Sigmoid colon (tissue), 4 donors: ENCODE results near the gene PATL2.

Source experiments
- EP300 ChIP-seq, 4 donors: sonication (generic); formaldehyde crosslinking; IDR thresholded peaks; one replicate each; pipeline ENCODE4 v1.6.1; 2017; ENCODE audit warnings: antibody characterized with exemption in 4 of 4
- POLR2A ChIP-seq, 2 donors: fragments of 450-650 bp; IDR thresholded peaks; one replicate each; pipeline ENCODE4 v1.6.1; 2016; ENCODE audit warnings: antibody characterized with exemption in 2 of 2, mild to moderate bottlenecking in 2 of 2, moderate library complexity in 2 of 2
- POLR2AphosphoS5 ChIP-seq, 4 donors: sonication (generic); formaldehyde crosslinking; IDR thresholded peaks; one replicate each; pipeline ENCODE4 v1.6.1; 2017; ENCODE audit warnings: antibody characterized with exemption in 4 of 4
- TF ChIP-seq, protein P1 (sequence below), 4 experiments: fragments of 450-650 bp in 3 of 4; fragments of 200-600 bp in 1 of 4; IDR thresholded peaks; one replicate each; pipeline ENCODE4 v1.5.1; 2016 to 2019; ENCODE audit warnings: antibody characterized with exemption in 4 of 4, mild to moderate bottlenecking in 3 of 4, moderate library complexity in 2 of 4

DNA sequence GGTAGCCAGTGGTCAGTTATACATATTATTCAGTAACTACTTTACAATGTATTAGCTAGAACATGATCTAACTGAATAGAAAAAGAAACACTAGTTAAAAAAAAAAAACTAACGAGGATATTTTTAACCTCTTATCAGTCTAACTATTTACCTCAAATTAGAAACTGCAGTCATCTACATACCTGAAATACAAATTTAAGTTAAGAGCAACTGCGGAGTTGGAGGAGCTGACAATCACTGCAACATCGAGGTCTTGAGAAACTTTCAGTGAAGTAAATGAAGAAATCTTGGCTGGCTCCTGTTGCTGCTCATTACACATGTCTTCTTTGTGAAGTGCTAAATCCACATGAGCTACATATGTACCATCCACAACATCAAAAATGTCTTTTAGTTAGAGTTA lies 54.2 kb downstream of the PATL2 start:
- TF ChIP-seq, protein P1, sequence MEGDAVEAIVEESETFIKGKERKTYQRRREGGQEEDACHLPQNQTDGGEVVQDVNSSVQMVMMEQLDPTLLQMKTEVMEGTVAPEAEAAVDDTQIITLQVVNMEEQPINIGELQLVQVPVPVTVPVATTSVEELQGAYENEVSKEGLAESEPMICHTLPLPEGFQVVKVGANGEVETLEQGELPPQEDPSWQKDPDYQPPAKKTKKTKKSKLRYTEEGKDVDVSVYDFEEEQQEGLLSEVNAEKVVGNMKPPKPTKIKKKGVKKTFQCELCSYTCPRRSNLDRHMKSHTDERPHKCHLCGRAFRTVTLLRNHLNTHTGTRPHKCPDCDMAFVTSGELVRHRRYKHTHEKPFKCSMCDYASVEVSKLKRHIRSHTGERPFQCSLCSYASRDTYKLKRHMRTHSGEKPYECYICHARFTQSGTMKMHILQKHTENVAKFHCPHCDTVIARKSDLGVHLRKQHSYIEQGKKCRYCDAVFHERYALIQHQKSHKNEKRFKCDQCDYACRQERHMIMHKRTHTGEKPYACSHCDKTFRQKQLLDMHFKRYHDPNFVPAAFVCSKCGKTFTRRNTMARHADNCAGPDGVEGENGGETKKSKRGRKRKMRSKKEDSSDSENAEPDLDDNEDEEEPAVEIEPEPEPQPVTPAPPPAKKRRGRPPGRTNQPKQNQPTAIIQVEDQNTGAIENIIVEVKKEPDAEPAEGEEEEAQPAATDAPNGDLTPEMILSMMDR (IDR thresholded peaks at IDR 0.05): no peak
- TF ChIP-seq EP300 (IDR thresholded peaks at IDR 0.05) (no peak), POLR2AphosphoS5 (IDR thresholded peaks at IDR 0.05) (no peak), POLR2A (IDR thresholded peaks at IDR 0.05) (no peak)
